CD4-positive, CD25-positive, alpha-beta regulatory T cell (primary cell): ENCODE data around the gene NAPA. TPM values are rescaled to one million over a fixed set of nuclear protein-coding genes. Genes with fewer than 3 reads are reported as not detected.
A peak's percentile ranks its signal among the peaks of the same experiment; 100 is the strongest.

ENCODE experiments used
- ATAC-seq, 2 donors: fragments of 150-1000 bp; cut with Tn5 transposase; one replicate each; pipeline ENCODE4 v1.10.0; 2021; ENCODE audit warnings: low read depth in 2 of 2, moderate number of reproducible peaks in 2 of 2, moderate library complexity in 1 of 2
- DNase-seq, 3 donors: peaks; one replicate each; pipeline versions ENCODE4 v3.0.0 to v3.0.0-alpha.2; 2012 to 2022; ENCODE audit warnings: mixed read lengths in 1 of 3
- H3K27ac ChIP-seq: one replicate; pipeline ENCODE4 v1.7.0; 2013; ENCODE audit warnings: mild to moderate bottlenecking, low read length; ENCODE audit not compliant: insufficient read depth, poor library complexity, severe bottlenecking
- H3K27me3 ChIP-seq: one replicate; pipeline ENCODE4 v1.7.0; 2013; ENCODE audit warnings: low read length; ENCODE audit not compliant: control insufficient read depth, insufficient read depth
- H3K36me3 ChIP-seq: one replicate; pipeline ENCODE4 v1.7.0; 2013; ENCODE audit warnings: mild to moderate bottlenecking, low read length, moderate library complexity; ENCODE audit not compliant: control insufficient read depth, insufficient read depth
- H3K4me1 ChIP-seq: 2 replicates; pipeline ENCODE4 v1.7.0; 2013; ENCODE audit warnings: mild to moderate bottlenecking, low read length; ENCODE audit not compliant: insufficient read depth, control insufficient read depth, poor library complexity, severe bottlenecking
- H3K4me3 ChIP-seq: one replicate; pipeline ENCODE4 v1.7.0; 2013; ENCODE audit warnings: low read depth, mild to moderate bottlenecking, low read length, moderate library complexity
- H3K9me3 ChIP-seq, 2 experiments: 1 replicate in 1 of 2; 2 replicates in 1 of 2; pipeline ENCODE4 v1.7.0; 2013; ENCODE audit warnings: low read length in 2 of 2, mild to moderate bottlenecking in 1 of 2, moderate library complexity in 1 of 2; ENCODE audit not compliant: control insufficient read depth in 2 of 2
- H3K27ac Mint-ChIP-seq, 3 donors: one replicate each; pipeline ENCODE4 v1.8.0; 2020 to 2022; ENCODE audit warnings: mild to moderate bottlenecking in 3 of 3, mixed read lengths in 3 of 3, moderate library complexity in 2 of 3
- H3K27me3 Mint-ChIP-seq: one replicate; pipeline ENCODE4 v1.8.0; 2022; ENCODE audit warnings: mild to moderate bottlenecking, mixed read lengths
- H3K36me3 Mint-ChIP-seq: one replicate; pipeline ENCODE4 v1.8.0; 2020; ENCODE audit warnings: mixed read lengths
- H3K4me1 Mint-ChIP-seq, 4 donors: one replicate each; pipeline ENCODE4 v1.8.0; 2020 to 2022; ENCODE audit warnings: mixed read lengths in 4 of 4, mild to moderate bottlenecking in 1 of 4
- H3K4me3 Mint-ChIP-seq, 4 donors: one replicate each; pipeline ENCODE4 v1.8.0; 2020 to 2022; ENCODE audit warnings: mild to moderate bottlenecking in 4 of 4, mixed read lengths in 4 of 4, moderate library complexity in 3 of 4
- H3K9me3 Mint-ChIP-seq, 7 donors: one replicate each; pipeline ENCODE4 v1.8.0; 2020 to 2022; ENCODE audit warnings: mixed read lengths in 7 of 7, mild to moderate bottlenecking in 3 of 7, moderate library complexity in 2 of 7
- polyA plus RNA-seq, 4 donors: library from polyadenylated mRNA; unstranded; fragments of 300-500 nt; fragmentation: Illumina TruSeq; gene quantifications; one replicate each; pipeline ENCODE4 v1.2.3, GENCODE V29; 2021
- total RNA-seq: library from RNA; stranded (reverse); gene quantifications from one replicate; pipeline ENCODE4 v1.2.3, GENCODE V29; 2022

NAPA gene
- total and polyA plus RNA-seq, 5 donors from 2014 or later: 87.3 to 155 (median 93.0) TPM

- no peak overlapping the region for H3K4me3 ChIP-seq
Measured at GRCh38 chr19:47446534-47447469, 68.1 kb downstream of the NAPA start.

GRCh38 chr19:47445937-47446402, 68.9 kb downstream of the NAPA start:
- Mint-ChIP-seq H3K27ac (no peak overlapping the region), H3K27me3 (peaks cover 79% of the 10 kb centered on the region), H3K4me1 (peaks cover 12 to 57% (median 37%) of the 10 kb centered on the region in 4 donors), H3K9me3 (peaks cover 0 to 5% (median 2%) of the 10 kb centered on the region in 7 donors), H3K36me3 (no peaks in the 10 kb centered on the region), H3K4me3 (peak overlapping the region; percentile 77 to 88 (median 80))
- DNase-seq: peak; percentile 52 to 79 (median 60)
- Histone ChIP-seq H3K27ac (no peak overlapping the region), H3K27me3 (peaks cover 9% of the 10 kb centered on the region), H3K4me3 (peak overlapping the region; percentile 62), H3K36me3 (no peaks in the 10 kb centered on the region), H3K4me1 (peaks cover 44% of the 10 kb centered on the region), H3K9me3 (peaks cover 0 to 7% of the 10 kb centered on the region in 2 experiments)
- ATAC-seq: peak; percentile 80 to 86

More at GRCh38 chr19:47446534-47447469, 68.1 kb downstream of the NAPA start:
- Histone ChIP-seq H3K4me1 (peaks cover 44% of the 10 kb centered on the region), H3K27me3 (peaks cover 9% of the 10 kb centered on the region), H3K9me3 (peaks cover 0 to 7% of the 10 kb centered on the region in 2 experiments), H3K27ac (no peak overlapping the region), H3K36me3 (no peaks in the 10 kb centered on the region)
- peak in 1 of 2 donors; percentile 8 for ATAC-seq
- Mint-ChIP-seq H3K4me1 (peaks cover 12 to 57% (median 37%) of the 10 kb centered on the region in 4 donors), H3K9me3 (peaks cover 0 to 5% (median 2%) of the 10 kb centered on the region in 7 donors), H3K4me3 (peak overlapping the region; percentile 43 to 88 (median 66)), H3K27me3 (peaks cover 78% of the 10 kb centered on the region), H3K27ac (peak overlapping the region in 1 of 3 donors; percentile 19), H3K36me3 (no peaks in the 10 kb centered on the region)
- DNase-seq: peak in 1 of 3 donors; percentile 42

- Histone ChIP-seq H3K36me3 (no peaks in the 10 kb centered on the region), H3K4me3 (peak overlapping the region; percentile 62), H3K27ac (no peak overlapping the region), H3K9me3 (peaks cover 0 to 7% of the 10 kb centered on the region in 2 experiments), H3K27me3 (peaks cover 11% of the 10 kb centered on the region), H3K4me1 (peaks cover 44% of the 10 kb centered on the region)
- peaks cover 12 to 57% (median 37%) of the 10 kb centered on the region in 4 donors for H3K4me1 Mint-ChIP-seq
- peak overlapping the region in 1 of 3 donors; percentile 40 for H3K27ac Mint-ChIP-seq
- H3K9me3 Mint-ChIP-seq: peaks cover 0 to 5% (median 2%) of the 10 kb centered on the region in 7 donors
- H3K36me3 Mint-ChIP-seq: no peaks in the 10 kb centered on the region
- peaks cover 81% of the 10 kb centered on the region for H3K27me3 Mint-ChIP-seq
- ATAC-seq (no peak), DNase-seq (no peak)
- peak overlapping the region; percentile 77 to 88 (median 80) for H3K4me3 Mint-ChIP-seq
Measured at GRCh38 chr19:47445527-47445926, 69.3 kb downstream of the NAPA start.

- Mint-ChIP-seq H3K4me1 (peaks cover 12 to 53% (median 37%) of the 10 kb centered on the region in 4 donors), H3K36me3 (no peaks in the 10 kb centered on the region), H3K27me3 (peaks cover 84% of the 10 kb centered on the region), H3K9me3 (peaks cover 0 to 5% (median 0%) of the 10 kb centered on the region in 7 donors), H3K4me3 (peak overlapping the region; percentile 65 to 85 (median 82)), H3K27ac (peak overlapping the region in 1 of 3 donors; percentile 91)
- Histone ChIP-seq H3K27me3 (peaks cover 11% of the 10 kb centered on the region), H3K4me3 (no peak overlapping the region), H3K4me1 (peaks cover 44% of the 10 kb centered on the region), H3K9me3 (peaks cover 0 to 7% of the 10 kb centered on the region in 2 experiments), H3K27ac (no peak overlapping the region), H3K36me3 (no peaks in the 10 kb centered on the region)
- DNase-seq: peak; percentile 28 to 47 (median 47)
- ATAC-seq: peak in 1 of 2 donors; percentile 21
Measured at GRCh38 chr19:47444388-47444821, 70.5 kb downstream of the NAPA start.

GRCh38 chr19:47443331-47443730, 71.5 kb downstream of the NAPA start:
- Mint-ChIP-seq H3K27me3 (peaks cover 83% of the 10 kb centered on the region), H3K4me1 (peaks cover 12 to 50% (median 35%) of the 10 kb centered on the region in 4 donors), H3K4me3 (no peak overlapping the region), H3K36me3 (no peaks in the 10 kb centered on the region), H3K9me3 (peaks cover 0 to 5% (median 0%) of the 10 kb centered on the region in 7 donors), H3K27ac (no peak overlapping the region)
- H3K27ac ChIP-seq: no peak overlapping the region
- peaks cover 44% of the 10 kb centered on the region for H3K4me1 ChIP-seq
- peaks cover 12% of the 10 kb centered on the region for H3K27me3 ChIP-seq
- DNase-seq (no peak), ATAC-seq (no peak)
- no peaks in the 10 kb centered on the region for H3K36me3 ChIP-seq
- peaks cover 0 to 7% of the 10 kb centered on the region in 2 experiments for H3K9me3 ChIP-seq
- no peak overlapping the region for H3K4me3 ChIP-seq

GRCh38 chr19:47438793-47439220, 76.1 kb downstream of the NAPA start:
- Mint-ChIP-seq H3K9me3 (peaks cover 0 to 4% (median 0%) of the 10 kb centered on the region in 7 donors), H3K27ac (no peak overlapping the region), H3K27me3 (peaks cover 62% of the 10 kb centered on the region), H3K4me3 (peak overlapping the region in 1 of 4 donors; percentile 60), H3K4me1 (peaks cover 0 to 41% (median 21%) of the 10 kb centered on the region in 4 donors), H3K36me3 (no peaks in the 10 kb centered on the region)
- ATAC-seq: no peak
- DNase-seq: no peak
- H3K4me1 ChIP-seq: peaks cover 22% of the 10 kb centered on the region
- H3K36me3 ChIP-seq: no peaks in the 10 kb centered on the region
- peaks cover 13% of the 10 kb centered on the region for H3K27me3 ChIP-seq
- H3K4me3 ChIP-seq: no peak overlapping the region
- H3K9me3 ChIP-seq: no peaks in the 10 kb centered on the region
- no peak overlapping the region for H3K27ac ChIP-seq
